Fibroblast of gingiva (primary cell): ENCODE data around the gene SSTR1.
A peak's percentile ranks its signal among the peaks of the same experiment; 100 is the strongest.
"Not testable (repeated sequence)": the region's sequence is repeated elsewhere in the genome, so short reads cannot be mapped to it uniquely, and the experiment has no call there.

Experiments
- DNase-seq: peaks from one replicate; pipeline ENCODE4 v3.0.0-alpha.2; 2011; ENCODE audit warnings: low read depth

SSTR1 gene

DNA sequence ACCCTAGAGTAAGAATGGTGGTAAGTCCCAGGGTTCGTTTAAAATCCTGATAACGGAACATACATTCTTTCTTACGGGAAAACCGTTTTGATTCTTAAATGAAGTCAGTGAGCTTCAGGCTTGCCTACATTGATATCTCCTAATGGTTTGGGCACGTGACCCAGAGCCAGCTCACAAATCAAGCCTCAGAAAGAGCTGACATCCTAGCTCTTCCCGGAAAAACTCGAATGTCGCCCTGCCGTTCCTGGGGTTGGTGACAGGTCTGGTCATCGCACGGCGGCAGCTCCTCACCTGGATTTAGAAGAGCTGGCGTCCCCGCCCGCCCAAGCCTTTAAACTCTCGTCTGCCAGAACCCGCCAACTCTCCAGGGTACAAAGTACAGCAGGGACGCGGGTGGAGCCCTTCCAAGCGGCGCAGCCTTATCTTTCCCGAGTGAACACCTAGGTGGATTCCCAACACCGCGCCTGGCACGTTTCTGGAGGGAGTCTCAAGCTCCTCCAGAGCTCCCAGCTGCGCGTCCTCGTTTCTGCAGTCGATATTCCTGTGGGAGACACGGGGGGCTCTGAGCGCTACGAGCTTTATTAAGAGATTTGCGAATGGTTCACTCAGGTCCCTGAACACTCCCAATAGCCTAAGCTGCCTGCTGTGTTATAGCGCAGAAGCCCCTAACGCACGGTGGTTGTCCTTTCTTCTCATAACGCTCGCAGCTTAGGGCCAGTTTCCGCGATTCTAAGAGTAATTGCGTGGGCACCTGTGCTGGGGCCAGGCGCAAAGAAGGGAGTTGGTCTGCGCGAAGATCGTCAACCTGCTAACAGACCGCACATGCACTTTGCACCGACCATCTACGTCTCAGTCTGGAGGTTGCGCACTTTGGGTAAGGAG, at the start of gene SSTR1:
SSTR1 (plus strand) TSS at position 169 of the 882 bp plus-strand sequence. CDS start 1,486 bp downstream, outside the sequence.
- no peak for DNase-seq

DNA sequence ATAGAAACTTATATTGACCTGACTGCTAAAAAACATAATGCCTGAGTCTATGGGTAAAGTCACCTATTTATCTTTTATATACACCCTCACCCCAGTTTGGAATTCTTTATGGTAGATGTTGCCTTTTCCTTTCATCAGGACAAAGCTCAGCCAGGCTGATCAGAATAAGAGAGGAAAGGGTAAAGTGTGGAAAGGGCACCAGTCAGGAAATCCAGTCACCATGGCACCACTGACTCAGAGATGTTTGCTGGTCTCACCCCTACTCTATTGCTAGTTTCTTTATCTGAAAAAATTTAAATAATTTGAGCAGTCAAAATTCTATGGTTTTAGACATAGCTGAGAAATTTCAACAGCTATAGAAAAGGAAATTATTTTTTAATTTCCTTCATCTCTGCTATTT, 49.2 kb upstream of the SSTR1 start:
- DNase-seq, result no peak

- DNase-seq, result no peak
Measured at GRCh38 chr14:38168416-38168815, 39.3 kb upstream of the SSTR1 start.

DNA sequence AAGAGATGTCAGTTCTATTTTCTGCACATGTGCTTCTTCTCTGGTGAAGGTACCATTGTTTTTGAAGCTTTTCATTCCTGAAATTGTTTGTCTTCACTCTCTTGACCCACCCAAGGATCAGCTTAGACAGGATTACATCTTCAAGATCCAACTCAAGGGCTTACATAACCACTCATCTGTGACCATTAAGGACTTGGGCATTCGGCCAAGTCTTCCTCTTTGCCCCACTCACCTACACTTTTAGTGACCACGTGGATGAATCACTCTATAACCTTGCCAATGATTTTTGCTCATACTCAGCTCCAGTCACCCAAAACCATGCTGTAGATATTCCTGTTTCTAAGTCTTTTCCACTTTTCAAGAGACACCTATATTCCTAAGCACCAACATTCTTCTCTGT, 36.5 kb upstream of the SSTR1 start:
- DNase-seq, result no peak

DNA sequence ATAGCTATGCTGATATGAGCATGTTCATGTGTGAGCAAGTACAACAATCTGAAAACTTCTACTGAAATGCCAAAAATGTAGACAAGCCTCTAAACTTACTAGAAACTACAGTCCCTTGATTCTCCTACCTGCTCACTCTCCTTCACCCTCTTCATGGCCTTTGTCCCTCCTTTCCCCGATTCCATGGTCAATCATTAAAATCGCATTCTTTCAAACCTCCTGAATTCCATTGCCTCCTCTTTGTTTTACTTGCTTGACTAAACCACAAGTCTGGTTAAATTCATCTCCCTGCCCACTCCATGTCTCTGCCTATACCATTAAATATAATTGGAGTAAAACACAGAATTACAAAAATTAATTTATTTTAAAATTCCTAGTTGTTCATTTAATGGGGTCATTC, 33.0 kb upstream of the SSTR1 start:
- DNase-seq, result no peak

- DNase-seq, result no peak
Measured at GRCh38 chr14:38175658-38176057, 32.0 kb upstream of the SSTR1 start.

DNA sequence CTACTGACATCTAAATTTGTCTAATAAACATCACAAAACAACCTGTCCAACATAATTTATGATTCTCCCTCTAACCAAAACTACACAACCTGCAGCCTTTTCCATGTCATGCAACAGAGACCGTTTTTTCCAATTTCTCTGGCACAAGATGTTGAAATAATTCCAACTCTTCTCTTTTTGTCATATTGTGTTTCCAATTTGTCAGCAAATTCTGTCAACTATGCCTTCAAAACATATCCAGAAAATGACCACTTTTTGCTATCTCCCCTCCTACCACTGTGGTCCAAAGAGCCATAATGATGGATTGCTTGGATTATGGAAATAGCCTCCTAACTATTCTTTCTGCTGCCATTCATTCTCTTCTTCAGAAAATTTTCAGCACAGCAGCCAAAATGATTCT, 31.3 kb upstream of the SSTR1 start:
- DNase-seq, result no peak

DNA sequence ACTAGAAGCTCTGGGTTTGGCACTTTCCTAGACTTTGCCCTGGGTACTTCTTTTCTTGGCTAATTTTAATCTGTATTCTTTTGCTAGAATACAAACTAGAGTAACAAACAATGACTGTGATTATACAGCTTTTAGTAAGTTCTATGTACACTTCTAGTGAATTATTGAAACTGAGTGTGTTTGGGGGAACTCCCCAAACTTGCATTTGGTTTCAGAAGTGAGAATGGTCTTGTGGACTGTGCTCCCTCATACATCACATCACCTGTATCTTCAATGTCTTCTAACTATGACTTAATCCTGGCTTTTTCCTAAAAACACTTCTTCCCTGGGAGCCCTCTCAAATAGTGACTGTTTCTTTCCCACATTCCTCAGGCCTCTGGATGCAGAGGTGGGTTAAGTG, 23.6 kb upstream of the SSTR1 start:
- DNase-seq, result no peak

GRCh38 chr14:38185671-38186070, 22.0 kb upstream of the SSTR1 start:
- DNase-seq, result no peak

- no peak for DNase-seq
Measured at GRCh38 chr14:38186216-38186615, 21.5 kb upstream of the SSTR1 start.

GRCh38 chr14:38187528-38187927, 20.2 kb upstream of the SSTR1 start:
- DNase-seq, result no peak

DNA sequence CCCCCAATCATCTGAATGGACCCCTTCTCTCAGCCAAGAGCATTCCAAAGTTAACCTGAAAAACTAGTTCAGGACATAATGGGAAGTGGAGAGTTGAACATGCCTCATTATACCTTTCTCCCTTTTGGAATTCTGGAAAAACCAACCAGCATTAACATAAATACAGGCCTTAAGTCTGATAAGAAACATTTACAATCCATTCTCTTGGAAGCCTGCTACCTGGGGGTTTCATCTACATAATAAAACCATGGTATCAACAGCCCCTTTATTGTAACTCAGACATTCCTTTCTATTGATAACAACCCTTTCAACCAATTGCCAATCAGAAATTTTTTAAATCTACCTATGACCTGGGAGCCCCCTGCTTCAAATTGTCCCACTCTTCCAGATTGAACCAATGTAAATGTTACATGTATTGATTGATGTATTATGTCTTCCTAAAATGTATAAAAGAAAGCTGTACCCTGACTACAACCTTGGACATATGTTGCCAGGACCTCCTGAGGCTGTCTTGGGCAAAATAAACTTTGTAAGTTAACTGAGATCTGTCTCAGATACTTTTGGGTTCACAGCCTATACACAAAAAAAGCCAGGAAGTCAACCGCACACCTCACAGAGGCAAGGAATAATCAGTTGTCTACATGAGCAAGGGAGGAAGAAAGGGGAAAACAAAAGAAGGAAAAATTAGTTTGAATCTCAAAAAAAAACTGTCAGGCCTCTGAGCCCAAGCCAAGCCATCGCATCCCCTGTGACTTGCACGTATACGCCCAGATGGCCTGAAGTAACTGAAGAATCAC, 17.6 kb upstream of the SSTR1 start:
- DNase-seq, result no peak

DNA sequence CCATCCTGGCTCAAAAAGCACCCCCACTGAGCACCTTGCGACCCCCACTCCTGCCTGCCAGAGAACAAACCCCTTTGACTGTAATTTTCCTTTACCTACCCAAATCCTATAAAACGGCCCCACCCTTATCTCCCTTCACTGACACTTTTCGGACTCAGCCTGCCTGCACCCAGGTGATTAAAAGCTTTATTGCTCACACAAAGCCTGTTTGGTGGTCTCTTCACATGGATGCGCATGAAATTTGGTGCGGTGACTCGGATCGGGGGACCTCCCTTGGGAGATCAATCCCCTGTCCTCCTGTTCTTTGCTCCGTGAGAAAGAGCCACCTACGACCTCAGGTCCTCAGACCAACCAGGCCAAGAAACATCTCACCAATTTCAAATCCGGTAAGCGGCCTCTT, 16.9 kb upstream of the SSTR1 start:
- DNase-seq, result not testable (repeated sequence)

- not testable (repeated sequence) for DNase-seq
Measured at GRCh38 chr14:38191491-38191890, 16.2 kb upstream of the SSTR1 start.

DNA sequence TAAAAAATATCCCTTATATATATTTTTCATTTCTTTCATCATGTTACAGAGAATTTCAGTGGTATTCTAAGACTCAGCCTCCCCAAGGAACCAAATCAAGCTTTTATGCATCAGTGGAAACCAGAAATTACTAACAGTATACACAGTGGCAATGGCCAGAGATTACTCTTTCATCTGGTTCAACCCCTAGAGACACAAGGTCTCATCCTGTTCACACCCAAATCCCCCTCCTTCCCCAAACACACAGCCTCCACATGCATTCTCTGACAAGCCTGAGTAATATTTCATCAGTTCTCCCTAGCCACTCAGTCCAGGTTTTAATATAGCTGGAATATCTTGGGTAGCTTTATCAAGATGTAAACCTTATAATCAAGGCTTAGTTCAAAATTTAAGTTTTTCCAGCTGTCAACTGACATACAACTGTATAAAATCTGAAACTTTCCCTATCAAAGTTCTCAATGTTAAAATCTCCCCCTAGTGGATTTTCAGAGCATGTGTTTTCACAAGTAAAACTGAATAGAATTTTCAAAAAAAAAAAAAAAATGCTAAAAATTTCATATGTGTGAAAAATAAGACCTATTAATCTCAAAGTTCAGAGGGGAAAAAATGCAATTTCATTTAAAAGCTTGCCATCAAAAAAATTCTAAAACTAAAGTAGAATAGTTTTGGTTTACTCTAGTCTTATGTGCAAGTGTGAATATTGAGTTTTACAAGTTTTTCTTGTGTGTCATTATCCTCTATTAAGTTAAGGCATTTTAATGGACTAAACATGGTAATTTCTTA, 10.5 kb upstream of the SSTR1 start:
- DNase-seq, result peak; percentile 75

GRCh38 chr14:38197784-38198335, 9.8 kb upstream of the SSTR1 start:
- no peak for DNase-seq

DNA sequence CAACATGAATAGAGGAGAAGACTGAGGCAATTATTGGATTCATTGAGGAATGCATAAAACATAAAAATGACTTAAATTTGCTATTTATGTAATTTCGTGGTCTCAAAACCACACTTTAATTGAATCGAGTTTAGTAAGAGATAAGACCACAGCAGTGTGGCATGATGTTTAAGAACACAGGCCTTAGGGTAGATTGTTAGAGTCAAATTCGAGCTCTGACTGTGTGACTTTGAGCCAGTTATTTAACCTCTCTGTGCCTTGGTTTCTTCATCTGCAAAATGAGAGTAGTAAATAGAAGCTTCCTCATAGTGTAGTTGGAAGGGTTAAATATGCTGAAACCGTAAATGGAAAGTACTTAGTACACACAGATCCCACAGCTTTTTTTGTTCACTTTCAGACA, 9.3 kb upstream of the SSTR1 start:
- DNase-seq, result no peak

DNA sequence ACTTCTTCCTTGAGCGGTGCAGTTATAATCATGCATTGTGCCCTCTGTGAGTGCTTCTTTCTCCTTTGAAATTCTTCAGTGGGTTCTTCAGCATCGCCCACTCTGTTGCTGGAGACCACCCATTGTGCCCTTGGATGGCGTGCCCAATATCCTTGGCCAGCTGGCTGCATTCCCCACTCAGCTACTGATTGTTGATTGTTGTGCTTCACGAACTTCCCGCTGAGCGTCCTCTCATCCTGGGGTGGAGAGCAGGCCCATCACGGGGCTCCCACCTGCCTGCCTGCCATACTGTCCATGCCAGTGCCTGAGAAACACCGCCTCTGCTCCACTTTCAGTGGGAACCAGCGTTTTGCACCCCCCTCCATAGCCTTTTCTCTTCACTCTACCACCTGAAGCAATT, 8.6 kb upstream of the SSTR1 start:
- no peak for DNase-seq

GRCh38 chr14:38199739-38200138, 8.0 kb upstream of the SSTR1 start:
- DNase-seq, result no peak

GRCh38 chr14:38201137-38201828, 6.4 kb upstream of the SSTR1 start:
- DNase-seq, result no peak

DNA sequence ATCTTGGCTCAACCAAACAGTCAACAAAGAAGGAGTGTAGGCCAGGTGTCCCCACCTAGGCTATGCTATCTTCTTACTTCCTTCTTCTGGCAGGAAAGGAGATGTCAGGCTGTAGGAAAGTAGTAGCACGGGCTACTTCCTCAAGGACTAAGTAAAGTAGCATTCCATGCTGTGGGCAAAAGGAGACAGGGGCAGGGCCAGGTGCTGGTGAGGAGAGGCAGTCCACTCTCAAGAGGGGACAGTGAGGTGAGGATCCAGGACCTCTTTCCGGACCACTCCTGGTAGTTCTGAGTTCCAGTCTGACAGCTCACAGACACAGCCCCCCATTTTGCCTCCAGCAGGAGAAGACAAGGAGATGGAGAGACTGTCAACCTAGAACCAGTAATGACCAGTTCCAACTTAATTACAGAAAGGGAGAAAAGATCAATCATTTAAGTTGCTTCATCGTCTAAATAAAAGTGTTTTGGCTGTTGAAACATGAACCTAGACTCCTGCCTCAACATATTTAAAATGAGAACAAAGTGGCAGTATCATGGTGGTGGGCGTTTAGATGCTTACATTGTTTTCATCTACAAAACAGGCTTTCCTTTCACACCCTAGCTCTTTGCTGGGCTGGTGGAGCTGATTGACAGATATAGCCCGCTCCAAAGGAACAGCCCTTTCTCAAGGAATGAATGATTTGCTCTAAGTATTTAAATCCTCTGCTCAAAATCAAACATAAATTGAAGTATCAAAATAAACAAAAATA, 5.1 kb upstream of the SSTR1 start:
- DNase-seq, result no peak
